Testis (tissue), 2 donors: Measurements from ENCODE around the gene TEAD1.

Experiments used
- POLR2A ChIP-seq: fragments of 450-650 bp; IDR thresholded peaks from one replicate; pipeline ENCODE4 v1.6.1; 2017; ENCODE audit warnings: antibody characterized with exemption, mild to moderate bottlenecking, moderate library complexity
- TF ChIP-seq, protein P1 (sequence below), 3 experiments: fragments of 450-650 bp in 2 of 3; fragments of 200-600 bp in 1 of 3; sonication (generic) in 1 of 3; IDR thresholded peaks; one replicate each; pipeline ENCODE4 v1.5.1; 2016 to 2019; ENCODE audit warnings: antibody characterized with exemption in 3 of 3, mild to moderate bottlenecking in 2 of 3, moderate library complexity in 1 of 3

DNA sequence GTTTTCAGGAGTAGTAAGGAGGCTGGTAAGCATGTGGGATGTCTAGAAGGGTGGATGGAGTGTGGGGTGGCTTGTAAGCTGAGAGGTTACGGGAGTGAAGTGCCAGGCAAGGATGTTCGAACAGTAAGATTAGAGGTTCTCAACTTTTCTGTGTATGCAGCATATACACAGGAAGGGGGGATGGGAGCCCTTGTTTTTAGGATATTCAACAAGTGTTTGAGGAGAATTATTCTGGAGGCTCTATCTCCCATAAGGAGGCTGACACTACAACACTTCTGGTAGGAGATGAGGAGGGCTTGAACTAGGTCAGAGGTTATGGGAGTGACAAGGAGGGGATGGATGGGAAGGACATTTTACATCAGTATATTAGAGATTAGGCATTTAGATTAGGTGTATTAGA lies 109.5 kb downstream of the TEAD1 start:
- TF ChIP-seq, protein P1, sequence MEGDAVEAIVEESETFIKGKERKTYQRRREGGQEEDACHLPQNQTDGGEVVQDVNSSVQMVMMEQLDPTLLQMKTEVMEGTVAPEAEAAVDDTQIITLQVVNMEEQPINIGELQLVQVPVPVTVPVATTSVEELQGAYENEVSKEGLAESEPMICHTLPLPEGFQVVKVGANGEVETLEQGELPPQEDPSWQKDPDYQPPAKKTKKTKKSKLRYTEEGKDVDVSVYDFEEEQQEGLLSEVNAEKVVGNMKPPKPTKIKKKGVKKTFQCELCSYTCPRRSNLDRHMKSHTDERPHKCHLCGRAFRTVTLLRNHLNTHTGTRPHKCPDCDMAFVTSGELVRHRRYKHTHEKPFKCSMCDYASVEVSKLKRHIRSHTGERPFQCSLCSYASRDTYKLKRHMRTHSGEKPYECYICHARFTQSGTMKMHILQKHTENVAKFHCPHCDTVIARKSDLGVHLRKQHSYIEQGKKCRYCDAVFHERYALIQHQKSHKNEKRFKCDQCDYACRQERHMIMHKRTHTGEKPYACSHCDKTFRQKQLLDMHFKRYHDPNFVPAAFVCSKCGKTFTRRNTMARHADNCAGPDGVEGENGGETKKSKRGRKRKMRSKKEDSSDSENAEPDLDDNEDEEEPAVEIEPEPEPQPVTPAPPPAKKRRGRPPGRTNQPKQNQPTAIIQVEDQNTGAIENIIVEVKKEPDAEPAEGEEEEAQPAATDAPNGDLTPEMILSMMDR (IDR thresholded peaks at IDR 0.05), result no peak
- no peak for TF ChIP-seq POLR2A
